Stomach (tissue), 9 donors: ENCODE results near the gene PARD3. TPM values are rescaled to one million over a fixed set of nuclear protein-coding genes. Genes with fewer than 3 reads are reported as not detected.

Experiments
- DNase-seq, 2 donors: peaks; one replicate each; pipeline versions ENCODE4 v3.0.0 to v3.0.0-alpha.2; 2013 to 2019
- H3K27ac ChIP-seq, 5 donors: fragments of 200-600 bp in 4 of 5; sonication (generic) in 4 of 5; one replicate each; pipeline ENCODE4 v1.5.1; 2013 to 2019; ENCODE audit warnings: mild to moderate bottlenecking in 1 of 5, moderate library complexity in 1 of 5
- H3K27me3 ChIP-seq, 3 donors: fragments of 200-600 bp; sonication (generic); one replicate each; pipeline ENCODE4 v1.5.1; 2017 to 2019; ENCODE audit warnings: mixed run types in 1 of 3
- H3K36me3 ChIP-seq, 4 donors: fragments of 200-600 bp; sonication (generic); 1 replicate in 3 of 4; 2 replicates in 1 of 4; pipeline ENCODE4 v1.5.1; 2016 to 2019
- H3K4me1 ChIP-seq, 4 donors: fragments of 200-600 bp; sonication (generic); one replicate each; pipeline ENCODE4 v1.5.1; 2016 to 2019
- H3K4me3 ChIP-seq, 4 donors: fragments of 200-600 bp; sonication (generic) in 3 of 4; one replicate each; pipeline ENCODE4 v1.5.1; 2016 to 2019; ENCODE audit warnings: mild to moderate bottlenecking in 1 of 4
- H3K9me3 ChIP-seq, 4 donors: fragments of 200-600 bp; sonication (generic); one replicate each; pipeline ENCODE4 v1.5.1; 2016 to 2019
- CTCF ChIP-seq, 7 experiments: fragments of 450-650 bp in 4 of 7; fragments of 200-600 bp in 3 of 7; sonication (generic) in 3 of 7; IDR thresholded peaks; one replicate each; pipeline ENCODE4 v1.5.1; 2016 to 2019; ENCODE audit warnings: antibody characterized with exemption in 7 of 7, control low read depth in 2 of 7, mild to moderate bottlenecking in 1 of 7
- EP300 ChIP-seq: sonication (generic); formaldehyde crosslinking; IDR thresholded peaks from one replicate; pipeline ENCODE4 v1.6.1; 2017; ENCODE audit warnings: antibody characterized with exemption
- POLR2A ChIP-seq, 4 donors: fragments of 450-650 bp; IDR thresholded peaks; one replicate each; pipeline ENCODE4 v1.6.1; 2016; ENCODE audit warnings: antibody characterized with exemption in 4 of 4, control low read depth in 2 of 4, mild to moderate bottlenecking in 1 of 4, moderate library complexity in 1 of 4
- POLR2AphosphoS5 ChIP-seq, 3 donors: sonication (generic); formaldehyde crosslinking; IDR thresholded peaks; one replicate each; pipeline ENCODE4 v1.6.1; 2016; ENCODE audit warnings: antibody characterized with exemption in 3 of 3
- WGBS, 5 donors: extraction: QIAGEN DNeasy Blood & Tissue Kit in 3 of 5; methylation state at CpG; one replicate each; pipeline versions ENCODE4 v1.1.5 to v1.1.7; 2013 to 2018; 5-methylcytosine and 5-hydroxymethylcytosine counted together
- intact Hi-C: fragments of 100-400 bp; cut with DNase I; formaldehyde crosslinking; loops from one replicate; pipeline ENCODE4 v1.15.1; 2023; ENCODE audit warnings: low total_unique reads
- polyA plus RNA-seq, 3 donors: library from polyadenylated mRNA; stranded (reverse); fragments of 200-250 nt; gene quantifications; one replicate each; pipeline ENCODE4 v1.2.3, GENCODE V29; 2013
- total RNA-seq, 5 donors: library from RNA; depleted of rRNA; stranded (reverse); fragments of >200 nt; gene quantifications; one replicate each; pipeline versions ENCODE4 v1.1.0 to v1.2.3, GENCODE V29; 2014 to 2016
- donor health status: healthy with polysubstance abuse.
- donor health status: Bipolar disorder and iron deficiency.
- donor health status: healthy.

Gene PARD3
- total and polyA plus RNA-seq, 8 donors: 13.7 to 118 (median 31.8) TPM

DNA sequence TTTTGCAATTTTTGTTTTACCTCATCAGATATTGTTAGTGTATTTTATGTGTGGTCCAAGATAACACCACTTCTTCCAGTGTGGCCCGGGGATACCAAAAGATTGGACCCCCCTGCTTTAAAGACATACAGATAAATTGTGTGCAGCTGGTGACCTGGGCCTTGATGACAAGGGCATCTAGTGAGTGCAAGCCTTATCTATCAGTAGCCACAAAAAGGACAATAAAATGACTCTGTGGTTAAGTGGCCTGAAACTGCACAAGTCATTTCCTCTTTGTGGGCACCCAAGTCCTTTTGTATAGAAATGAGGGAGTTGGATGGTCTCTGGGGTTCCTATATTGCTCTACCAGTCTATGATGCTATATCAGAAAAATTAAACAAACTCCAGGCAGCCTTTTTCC, 98.1 kb downstream of the PARD3 start:
- DNase-seq: no peak
- intact Hi-C loops: no loop called here
- Histone ChIP-seq H3K36me3 (no peaks in the 10 kb centered on the region), H3K27me3 (no peaks in the 10 kb centered on the region), H3K9me3 (no peaks in the 10 kb centered on the region), H3K27ac (no peak overlapping the region), H3K4me1 (peaks cover 18 to 90% (median 45%) of the 10 kb centered on the region in 4 donors), H3K4me3 (no peak overlapping the region)
- no peak for TF ChIP-seq EP300
- no peak for TF ChIP-seq POLR2A (IDR thresholded peaks at IDR 0.05)
- no peak for TF ChIP-seq POLR2AphosphoS5 (IDR thresholded peaks at IDR 0.05)
- TF ChIP-seq CTCF (IDR thresholded peaks at IDR 0.05): no peak
- 17 to 32% (median 26%) methylated on average over 1 of the region's 1 CpG for WGBS, 5 donors

DNA sequence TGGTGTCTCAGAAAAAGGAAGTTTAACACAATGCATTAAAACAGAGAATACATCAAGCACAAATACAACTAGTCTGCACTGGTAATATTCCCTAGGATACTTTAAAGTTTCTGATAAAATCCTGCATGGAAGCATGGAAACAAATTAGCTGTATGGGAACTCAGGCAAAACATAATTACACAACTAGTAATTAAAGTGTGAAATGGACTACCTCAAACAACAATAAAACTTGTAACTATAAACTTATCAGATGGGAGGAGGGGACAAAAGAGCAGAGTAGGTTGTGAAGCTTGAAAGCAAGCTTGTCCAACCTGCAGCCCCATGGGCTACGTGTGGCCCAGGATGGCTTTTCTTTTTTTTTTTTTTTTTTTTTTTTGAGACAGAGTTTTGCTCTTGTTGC, 98.9 kb downstream of the PARD3 start:
- intact Hi-C loops: no loop called here
- Histone ChIP-seq H3K27me3 (no peaks in the 10 kb centered on the region), H3K27ac (no peak overlapping the region), H3K36me3 (no peaks in the 10 kb centered on the region), H3K4me3 (no peak overlapping the region), H3K4me1 (peaks cover 21 to 90% (median 50%) of the 10 kb centered on the region in 4 donors), H3K9me3 (no peaks in the 10 kb centered on the region)
- 52 to 89% (median 67%) methylated on average over 1 of the region's 1 CpG for WGBS, 5 donors
- no peak for DNase-seq
- TF ChIP-seq CTCF (IDR thresholded peaks at IDR 0.05): no peak
- TF ChIP-seq POLR2A (IDR thresholded peaks at IDR 0.05): no peak
- TF ChIP-seq POLR2AphosphoS5 (IDR thresholded peaks at IDR 0.05): no peak
- TF ChIP-seq EP300: no peak

DNA sequence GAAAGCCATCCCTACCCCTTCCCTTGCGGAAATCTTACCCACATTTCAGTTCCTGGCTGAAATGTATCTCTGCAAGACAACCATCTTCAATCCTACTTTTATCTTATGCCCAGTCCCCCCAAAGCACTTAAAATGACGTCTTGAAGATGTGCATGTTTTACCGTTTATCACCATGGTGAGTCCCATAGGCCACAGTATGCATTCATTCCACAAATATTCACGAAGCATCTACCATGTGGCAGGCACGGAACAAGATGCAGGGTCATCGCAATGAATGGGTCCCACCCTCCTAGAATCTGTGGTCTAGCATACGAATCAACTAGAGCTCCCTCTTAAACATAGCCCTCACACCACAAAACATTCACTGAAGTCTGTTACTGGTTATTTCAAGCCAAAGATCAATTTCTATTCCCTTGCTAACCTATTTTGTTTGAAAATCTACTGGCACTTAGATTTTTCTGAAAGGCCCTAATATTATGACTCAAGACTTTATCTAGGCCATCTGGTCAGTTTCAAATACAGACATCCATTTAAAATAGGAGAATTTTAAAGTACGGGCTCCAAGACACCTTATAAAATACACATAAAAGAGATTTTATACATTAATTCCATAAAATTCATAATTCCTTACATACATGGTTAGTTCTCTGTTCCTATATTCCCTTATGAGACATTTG, 99.4 kb downstream of the PARD3 start:
- H3K36me3 ChIP-seq: no peaks in the 10 kb centered on the region
- H3K27me3 ChIP-seq: no peaks in the 10 kb centered on the region
- TF ChIP-seq EP300 (no peak), POLR2AphosphoS5 (IDR thresholded peaks at IDR 0.05) (no peak), POLR2A (IDR thresholded peaks at IDR 0.05) (no peak), CTCF (IDR thresholded peaks at IDR 0.05) (no peak)
- 85 to 96% (median 94%) methylated on average over 8 of the region's 8 CpGs for WGBS, 5 donors
- H3K27ac ChIP-seq: no peak overlapping the region
- H3K4me1 ChIP-seq: peaks cover 21 to 91% (median 52%) of the 10 kb centered on the region in 4 donors
- H3K4me3 ChIP-seq: no peak overlapping the region
- intact Hi-C loops: no loop called here
- no peaks in the 10 kb centered on the region for H3K9me3 ChIP-seq
- no peak for DNase-seq

DNA sequence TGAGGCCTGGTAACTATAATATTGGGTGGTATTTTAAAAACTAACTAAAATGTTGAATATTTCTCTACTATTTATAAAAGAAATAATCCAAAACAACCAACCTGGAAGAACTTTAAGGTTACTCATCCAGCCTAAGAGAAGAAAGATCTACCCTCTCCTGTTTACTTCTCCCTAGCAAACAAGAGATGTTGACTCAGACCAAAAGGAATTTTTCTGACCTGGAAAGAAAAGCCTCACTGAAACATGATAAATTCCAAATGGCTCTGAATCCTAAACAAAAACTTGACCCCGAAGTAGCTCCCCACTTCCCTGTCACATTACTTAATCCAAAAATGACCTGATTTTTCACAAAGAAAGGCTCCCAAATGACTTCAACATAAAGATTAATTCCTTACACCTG, 101.2 kb downstream of the PARD3 start:
- Histone ChIP-seq H3K36me3 (no peaks in the 10 kb centered on the region), H3K4me1 (peaks cover 21 to 77% (median 52%) of the 10 kb centered on the region in 4 donors), H3K27me3 (no peaks in the 10 kb centered on the region), H3K9me3 (no peaks in the 10 kb centered on the region), H3K27ac (no peak overlapping the region), H3K4me3 (no peak overlapping the region)
- no peak for DNase-seq
- intact Hi-C loops: no loop called here
- WGBS, 5 donors: 20 to 36% (median 27%) methylated on average over 1 of the region's 1 CpG
- TF ChIP-seq CTCF (IDR thresholded peaks at IDR 0.05) (no peak), POLR2A (IDR thresholded peaks at IDR 0.05) (no peak), POLR2AphosphoS5 (IDR thresholded peaks at IDR 0.05) (no peak), EP300 (no peak)
